Sigmoid colon (tissue), 4 donors: ENCODE results near the gene ANKRD44.

Experiments
- CTCF ChIP-seq, 4 experiments: fragments of 450-650 bp in 3 of 4; fragments of 200-600 bp in 1 of 4; IDR thresholded peaks; one replicate each; pipeline ENCODE4 v1.5.1; 2016 to 2019; ENCODE audit warnings: antibody characterized with exemption in 4 of 4, mild to moderate bottlenecking in 3 of 4, moderate library complexity in 2 of 4
- EP300 ChIP-seq, 4 donors: sonication (generic); formaldehyde crosslinking; IDR thresholded peaks; one replicate each; pipeline ENCODE4 v1.6.1; 2017; ENCODE audit warnings: antibody characterized with exemption in 4 of 4
- POLR2A ChIP-seq, 2 donors: fragments of 450-650 bp; IDR thresholded peaks; one replicate each; pipeline ENCODE4 v1.6.1; 2016; ENCODE audit warnings: antibody characterized with exemption in 2 of 2, mild to moderate bottlenecking in 2 of 2, moderate library complexity in 2 of 2
- POLR2AphosphoS5 ChIP-seq, 4 donors: sonication (generic); formaldehyde crosslinking; IDR thresholded peaks; one replicate each; pipeline ENCODE4 v1.6.1; 2017; ENCODE audit warnings: antibody characterized with exemption in 4 of 4

DNA sequence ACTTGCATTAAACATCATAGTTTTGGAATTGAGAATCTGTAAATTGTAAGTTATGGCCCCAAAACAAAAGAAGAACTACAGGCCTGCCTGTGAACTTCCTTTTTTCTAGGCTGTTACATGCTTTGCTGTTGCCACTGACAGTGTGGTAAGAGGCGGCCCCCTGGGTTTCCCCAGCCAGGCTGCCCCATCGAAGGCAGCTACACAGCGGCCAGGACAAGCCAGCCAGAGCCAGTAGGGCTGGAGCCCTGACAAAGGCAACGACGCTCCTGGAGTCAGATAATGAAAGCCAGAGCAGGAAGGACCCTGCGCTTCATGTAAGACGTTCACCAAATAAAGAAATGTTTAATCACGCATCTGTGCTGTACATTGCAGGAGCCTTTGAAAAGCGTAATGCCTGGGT is 55.0 kb downstream of the ANKRD44 start:
- no peak for TF ChIP-seq POLR2A (IDR thresholded peaks at IDR 0.05)
- TF ChIP-seq CTCF (IDR thresholded peaks at IDR 0.05) = no peak
- no peak for TF ChIP-seq EP300 (IDR thresholded peaks at IDR 0.05)
- TF ChIP-seq POLR2AphosphoS5 (IDR thresholded peaks at IDR 0.05) = peak; percentile 29 to 68 (median 63)
